Endothelial cell of hepatic sinusoid (primary cell): ENCODE measurements around the gene UNC5C.

Experiments
- in situ Hi-C: cut with HindIII; loops from 2 replicates; pipeline ENCODE4 v1.10.0; 2017; ENCODE audit warnings: low sequenced_read_pairs

The UNC5C gene

GRCh38 chr4:95548738-95549245 lies at the start of gene UNC5C:
TSS of gene UNC5C (minus strand) at chr4:95548973.
- in situ Hi-C loops: no loop called here

- in situ Hi-C loops: no loop called here
Observed at GRCh38 chr4:95596676-95597075, 47.9 kb upstream of the UNC5C start.

GRCh38 chr4:95594629-95595028 lies 45.9 kb upstream of the UNC5C start:
- in situ Hi-C loops: no loop called here

DNA sequence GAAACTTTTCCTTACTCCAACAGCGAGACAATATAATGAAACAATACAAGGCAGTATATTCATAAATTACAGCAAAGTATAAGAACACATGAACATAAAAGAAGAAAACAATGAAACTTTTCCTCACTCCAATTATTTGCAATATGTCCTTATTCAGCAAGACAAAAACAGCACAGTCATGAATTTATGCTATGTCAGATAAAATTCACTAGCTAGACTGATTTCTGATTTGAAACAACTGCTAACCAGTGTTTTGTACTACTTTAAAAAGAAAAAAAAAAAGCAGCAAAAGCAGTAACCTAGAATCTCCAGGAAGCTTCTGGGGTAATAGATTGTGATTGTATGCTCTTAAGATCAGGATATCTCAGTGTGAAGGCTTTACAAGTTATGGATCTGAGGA lies 45.2 kb upstream of the UNC5C start:
- in situ Hi-C loops: no loop called here

DNA sequence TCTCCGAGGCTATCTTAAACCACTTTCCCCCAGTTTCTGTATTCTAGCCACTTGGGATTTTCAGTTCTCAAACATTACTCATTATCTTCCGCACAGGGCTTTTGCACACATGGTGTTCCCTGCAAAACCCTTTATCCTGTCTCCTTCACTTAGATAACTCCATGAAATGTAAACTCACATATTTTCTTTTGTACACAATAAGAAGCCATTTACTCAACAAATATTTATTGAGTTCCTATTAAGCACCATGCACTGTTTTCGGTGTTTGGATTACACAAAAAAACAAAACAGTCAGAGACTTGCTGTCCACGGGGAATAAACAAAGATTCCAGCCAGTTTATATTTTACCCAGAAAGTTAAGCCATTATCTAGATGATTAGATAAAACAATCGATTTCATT lies 42.5 kb upstream of the UNC5C start:
- in situ Hi-C loops: no loop called here

DNA sequence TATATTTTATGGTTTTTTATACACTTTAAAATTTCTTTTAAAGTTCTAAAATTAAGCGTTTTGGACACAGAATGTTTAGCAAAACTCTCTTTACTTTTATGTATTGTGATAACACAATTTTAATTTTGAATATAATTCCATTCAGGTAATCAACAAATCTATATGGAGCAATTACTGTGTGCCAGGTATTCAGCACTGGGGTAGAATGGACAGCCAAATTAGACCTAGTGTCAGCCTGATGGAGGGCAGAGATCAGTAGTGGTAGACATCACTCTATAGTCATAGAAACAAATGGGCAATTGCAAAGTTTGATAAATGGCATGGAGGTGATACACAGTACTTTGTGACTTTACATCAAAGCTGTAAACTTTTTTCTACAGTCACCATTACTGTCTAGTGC lies 41.8 kb upstream of the UNC5C start:
- in situ Hi-C loops: no loop called here

- in situ Hi-C loops: no loop called here
Observed at GRCh38 chr4:95585016-95585695, 36.4 kb upstream of the UNC5C start.

- in situ Hi-C loops: no loop called here
Observed at GRCh38 chr4:95580226-95580625, 31.5 kb upstream of the UNC5C start.

DNA sequence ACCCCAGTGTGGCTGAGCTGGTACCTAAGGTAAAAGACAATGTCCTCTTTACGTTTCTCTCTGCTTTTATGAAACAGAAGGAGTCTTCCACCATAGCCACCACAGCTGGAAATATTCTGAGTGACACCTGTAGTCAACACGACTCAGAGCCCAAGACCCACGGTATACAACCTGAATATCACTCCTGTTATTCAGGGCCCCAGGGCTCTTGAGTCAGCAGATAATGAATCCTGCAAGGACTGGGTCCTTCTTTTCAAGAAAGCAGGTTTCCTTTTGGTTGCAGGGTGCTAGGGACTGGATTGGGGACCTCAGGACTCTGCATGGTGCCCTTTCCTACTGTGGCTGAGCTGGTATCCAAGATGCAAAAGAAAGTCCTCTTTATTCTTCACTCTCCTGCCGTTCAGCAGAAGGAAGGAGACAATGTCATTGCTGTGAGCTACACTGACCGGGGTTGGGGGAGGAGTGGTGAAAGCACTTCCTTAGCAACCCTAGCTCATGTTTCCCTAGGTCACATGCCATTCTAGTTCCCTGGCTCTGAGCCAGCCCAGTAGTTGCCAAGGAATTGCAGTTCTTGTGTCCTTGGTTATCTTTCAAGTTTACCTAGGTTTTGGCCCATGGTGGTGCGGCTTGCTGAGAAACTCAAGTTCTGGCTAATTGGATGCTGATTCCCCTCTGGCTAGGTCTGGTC lies 23.7 kb upstream of the UNC5C start:
- in situ Hi-C loops: no loop called here

- in situ Hi-C loops: no loop called here
Observed at GRCh38 chr4:95571577-95571976, 22.8 kb upstream of the UNC5C start.

- in situ Hi-C loops: no loop called here
Observed at GRCh38 chr4:95563638-95564337, 15.0 kb upstream of the UNC5C start.

DNA sequence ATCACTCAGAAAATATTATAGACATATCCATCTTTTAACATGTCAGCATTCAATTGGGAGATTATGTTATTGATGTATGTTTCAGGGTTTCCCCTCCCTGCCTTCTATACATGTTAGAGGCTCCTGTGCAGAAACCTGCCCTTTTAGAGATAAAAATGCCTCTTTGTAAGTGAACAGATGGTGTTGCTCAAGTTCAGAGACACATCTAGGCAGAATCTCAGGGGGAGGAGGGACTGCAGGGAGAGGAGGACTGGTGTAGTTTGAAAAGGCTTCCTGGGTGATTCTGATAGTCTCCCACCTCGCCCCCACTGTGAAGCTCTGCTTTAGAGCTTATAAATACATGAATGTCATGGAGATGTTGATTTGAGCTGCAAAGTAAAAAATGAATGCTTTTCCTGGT lies 12.0 kb upstream of the UNC5C start:
- in situ Hi-C loops: no loop called here

DNA sequence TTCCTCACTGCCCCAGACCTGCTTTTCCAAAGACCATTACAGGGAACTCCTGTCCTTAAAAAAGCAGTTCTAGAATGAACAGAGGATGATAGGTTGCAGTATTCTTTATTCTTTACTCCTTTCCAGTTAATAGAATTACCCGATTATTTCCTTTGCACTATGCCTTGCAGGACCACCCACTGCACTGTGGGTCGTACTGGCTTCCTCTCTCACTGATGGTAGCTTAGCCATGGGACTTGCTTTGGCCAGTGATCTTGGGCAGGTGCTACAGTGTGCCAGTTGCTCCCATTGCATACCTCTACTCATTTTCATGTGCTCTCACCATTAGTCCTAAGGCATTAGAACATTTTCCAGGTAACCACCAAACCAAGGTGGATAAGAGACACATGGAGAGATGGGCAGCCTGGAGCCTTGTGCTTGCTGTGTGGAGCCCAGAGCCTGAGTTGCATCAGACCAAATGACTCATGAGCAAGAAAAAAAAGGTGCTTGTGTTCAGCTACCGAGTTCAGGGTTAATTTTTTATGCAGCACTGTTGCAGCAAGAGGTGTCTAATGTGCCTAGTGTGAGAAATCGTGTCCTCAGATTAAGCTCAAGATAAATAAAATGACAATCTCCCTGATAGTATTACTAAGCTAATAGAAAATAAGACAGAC lies 7.6 kb upstream of the UNC5C start:
- in situ Hi-C loops: no loop called here

DNA sequence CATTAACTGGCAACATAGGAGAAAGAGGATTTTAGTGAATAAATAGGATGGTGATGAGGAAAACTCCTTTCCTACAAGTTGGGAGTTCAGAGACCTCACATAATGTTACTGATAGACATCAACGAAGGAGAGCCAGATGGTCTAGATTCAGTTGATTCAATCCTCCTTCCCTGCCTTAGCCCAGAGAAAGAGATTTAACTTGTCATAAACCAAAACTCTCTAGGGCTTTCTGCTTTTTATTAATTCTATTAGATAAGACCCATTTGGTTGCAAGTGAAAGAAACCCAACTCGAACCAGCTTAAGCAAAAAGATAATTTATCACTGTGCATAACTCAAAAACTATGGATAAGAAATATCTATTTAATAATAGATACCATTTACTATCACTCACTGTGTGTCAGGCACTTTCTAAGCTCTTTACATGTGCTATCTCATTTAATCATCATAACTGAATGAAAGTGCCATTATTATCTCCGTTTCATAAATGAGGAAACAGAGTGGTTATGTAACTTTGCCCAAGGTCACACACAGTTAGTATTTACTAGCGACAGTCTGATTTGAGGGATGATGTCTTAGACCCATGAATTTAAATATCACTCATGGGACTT lies 4.3 kb upstream of the UNC5C start:
- in situ Hi-C loops: no loop called here

DNA sequence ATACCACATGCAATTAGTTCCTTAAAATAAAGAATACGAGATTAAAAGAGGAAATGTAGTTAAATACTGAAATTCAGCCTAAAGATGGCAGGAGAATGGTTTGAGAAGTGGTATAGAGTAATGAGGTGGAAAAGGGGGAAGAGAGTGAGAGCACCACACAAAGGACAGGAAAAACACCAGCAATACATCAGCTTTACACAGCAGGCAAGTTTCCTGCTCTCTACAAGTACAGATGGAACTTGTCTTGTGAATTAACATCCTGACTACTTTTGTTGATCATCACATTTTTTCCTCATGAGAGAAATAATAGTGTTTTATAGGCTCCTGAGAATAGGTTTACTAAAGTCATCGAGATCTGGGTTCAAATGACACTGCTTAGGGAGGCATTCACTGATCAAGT lies 2.9 kb upstream of the UNC5C start:
- in situ Hi-C loops: no loop called here

- in situ Hi-C loops: no loop called here
Observed at GRCh38 chr4:95550115-95550987, 1.6 kb upstream of the UNC5C start.

DNA sequence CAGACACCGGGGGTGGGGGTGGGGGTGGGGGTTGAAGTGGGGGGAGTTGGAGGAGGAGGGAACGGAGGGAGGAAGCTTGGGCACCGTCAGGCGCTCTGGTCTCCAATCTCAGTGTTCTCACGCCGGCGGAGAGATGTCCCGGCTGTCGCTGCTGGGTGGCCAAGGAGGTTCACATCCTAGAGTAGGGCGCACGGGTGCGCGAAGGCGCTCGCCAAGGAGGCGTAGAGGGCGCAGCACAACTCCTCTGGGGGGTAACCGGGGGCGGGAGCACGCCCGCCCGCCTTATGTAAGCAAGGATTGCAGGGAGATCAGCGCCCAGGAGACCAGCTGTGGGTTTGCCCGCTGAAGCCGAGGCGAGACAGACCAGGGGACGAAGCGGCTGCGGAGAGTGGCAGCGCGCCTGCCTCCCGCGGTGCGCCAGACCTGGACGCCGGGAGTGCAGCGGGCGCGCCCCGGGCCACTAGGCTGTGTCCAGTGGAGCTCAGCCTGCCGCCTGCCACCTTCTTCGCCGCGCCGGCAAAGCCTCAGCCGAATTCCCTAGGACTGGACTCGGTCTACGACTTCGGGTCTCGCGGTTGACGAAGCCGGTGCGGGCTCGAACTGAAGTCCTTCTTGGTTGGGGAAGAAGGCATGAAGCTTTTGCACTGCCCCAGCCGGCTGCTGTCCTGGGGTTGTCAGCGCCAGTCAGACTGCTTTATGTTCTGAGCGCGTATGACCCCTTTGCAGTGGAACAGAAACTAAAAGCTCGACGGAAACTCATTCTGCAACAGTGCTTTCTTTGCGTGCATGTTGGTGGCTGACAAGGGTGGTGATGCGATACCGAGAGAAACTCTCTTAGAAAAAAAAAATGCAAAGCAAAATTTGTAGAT lies 707 bp upstream of the UNC5C start:
- in situ Hi-C loops: no loop called here

GRCh38 chr4:95547715-95548471 lies 880 bp downstream of the UNC5C start:
- in situ Hi-C loops: no loop called here
